ENCODE results near the gene TCERG1. TPM values are rescaled to one million over a fixed set of nuclear protein-coding genes. Genes with fewer than 3 reads are reported as not detected.

Gene TCERG1
- total and polyA plus RNA-seq, 9 of the 15 experiments (the other 6 are each of a cell fraction or from before 2014, with no cell fraction given), result 50.3 to 148 (median 119) TPM

- TF ChIP-seq ZNF3 (CRISPR knock-in tag; IDR thresholded peaks at IDR 0.05) (no peak), ZSCAN29 (IDR thresholded peaks at IDR 0.05) (no peak), NR2C1 (IDR thresholded peaks at IDR 0.05) (no peak), NR2C1 (tag; IDR thresholded peaks at IDR 0.05) (peak; percentile 87), HDGF (IDR thresholded peaks at IDR 0.05) (no peak), RBM17 (IDR thresholded peaks at IDR 0.05; ENCODE audit: borderline replicate concordance, low read depth, low read length) (no peak), KHSRP (IDR thresholded peaks at IDR 0.05) (no peak), ARID4B (CRISPR knock-in tag; IDR thresholded peaks at IDR 0.05) (peak; percentile 97; the same call in 1 of the 2 replicates), MCM3 (IDR thresholded peaks at IDR 0.05) (no peak), ZNF695 (CRISPR knock-in tag; IDR thresholded peaks at IDR 0.05) (no peak), MGA (IDR thresholded peaks at IDR 0.05) (peak; percentile 98), SIX5 (IDR thresholded peaks at IDR 0.05; ENCODE audit: borderline replicate concordance in 1 of 2, insufficient read depth in 1 of 2, low read depth in 1 of 2, low read length in 2 of 2) (no peak)
These were observed at the start of gene TCERG1 (continued) for GRCh38 chr5:146446861-146447733.
